BJ (cell line): ENCODE results near the gene GALNT1. TPM values are rescaled to one million over a fixed set of nuclear protein-coding genes. Genes with fewer than 3 reads are reported as not detected.
"Not testable (repeated sequence)": the region's sequence is repeated elsewhere in the genome, so short reads cannot be mapped to it uniquely, and the experiment has no call there.

Source experiments
- CTCF ChIA-PET: fragments of 350-600 bp; formaldehyde crosslinking; extraction: SDS; loops from one replicate; lab custom pipeline; 2021; ENCODE audit warnings: antibody characterized with exemption, inconsistent platforms; lab: Yijun Ruan, JAX
- POLR2A ChIA-PET: fragments of 300-600 bp; sonication (Branson Sonifier 250); formaldehyde crosslinking; extraction: SDS; loops from one replicate; lab custom pipeline; 2021; ENCODE audit warnings: antibody characterized with exemption; lab: Charles Lee
- DNase-seq: peaks from one replicate; pipeline ENCODE4 v3.0.0-alpha.2; 2011; ENCODE audit warnings: low read depth
- H3K27me3 ChIP-seq: 2 replicates; pipeline ENCODE4 v1.6.0; 2011; ENCODE audit warnings: low read length; ENCODE audit not compliant: control insufficient read depth, insufficient read depth
- H3K36me3 ChIP-seq: 2 replicates; pipeline ENCODE4 v1.5.1; 2011; ENCODE audit warnings: low read length; ENCODE audit not compliant: control insufficient read depth, insufficient read depth
- H3K4me3 ChIP-seq: 2 replicates; pipeline ENCODE4 v1.5.1; 2011; ENCODE audit warnings: low read depth, mild to moderate bottlenecking, control low read depth, low read length
- CTCF ChIP-seq: IDR thresholded peaks from 2 replicates; pipeline ENCODE4 v1.5.1; 2011; ENCODE audit warnings: low read depth, mild to moderate bottlenecking, control low read depth, inconsistent platforms, low read length, moderate library complexity; ENCODE audit not compliant: insufficient read depth
- polyA plus RNA-seq: library from polyadenylated mRNA; depleted of rRNA; stranded (reverse); fragments of >200 nt; gene quantifications from 2 replicates; pipeline ENCODE4 v1.2.3, GENCODE V29; 2011

GALNT1 gene
- polyA plus RNA-seq, 1 experiment: 23.3 TPM

- POLR2A ChIA-PET: no interaction called here
- Histone ChIP-seq H3K36me3 (no peaks in the 10 kb centered on the region), H3K27me3 (no peaks in the 10 kb centered on the region), H3K4me3 (no peak overlapping the region)
- DNase-seq: no peak
- CTCF ChIA-PET: interaction anchor here (1.0 to 1.5 kb wide), 2 partner anchors 8 to 10 kb away, joined by 3 read pairs; no protein-coding TSS in a partner anchor
- no peak for TF ChIP-seq CTCF
Observed at GRCh38 chr18:35549564-35549963, 32.0 kb upstream of the GALNT1 start.

GRCh38 chr18:35553300-35553699 lies 28.2 kb upstream of the GALNT1 start:
- ChIA-PET POLR2A (no interaction called here), CTCF (no interaction called here)
- Histone ChIP-seq H3K36me3 (no peaks in the 10 kb centered on the region), H3K4me3 (no peak overlapping the region), H3K27me3 (no peaks in the 10 kb centered on the region)
- no peak for DNase-seq
- no peak for TF ChIP-seq CTCF

GRCh38 chr18:35555538-35555937 lies 26.0 kb upstream of the GALNT1 start:
- POLR2A ChIA-PET, H3K4me3 ChIP-seq, CTCF ChIA-PET, H3K27me3 ChIP-seq, H3K36me3 ChIP-seq, DNase-seq: not testable (repeated sequence)

- H3K27me3 ChIP-seq: no peaks in the 10 kb centered on the region
- H3K36me3 ChIP-seq: no peaks in the 10 kb centered on the region
- H3K4me3 ChIP-seq: no peak overlapping the region
- CTCF ChIA-PET: interaction anchor here (1.0 to 1.3 kb wide), 3 partner anchors 9 to 130 kb away, joined by 3 read pairs; no protein-coding TSS in a partner anchor
- POLR2A ChIA-PET: no interaction called here
- no peak for TF ChIP-seq CTCF
- no peak for DNase-seq
Observed at GRCh38 chr18:35559867-35560266, 21.7 kb upstream of the GALNT1 start.

GRCh38 chr18:35564795-35565453 lies 16.6 kb upstream of the GALNT1 start:
- DNase-seq: no peak
- CTCF ChIA-PET: no interaction called here
- 0 out of 2 replicates have a peak, but pooled peaks cover 1% of the 10 kb centered on the region for H3K27me3 ChIP-seq
- no peak overlapping the region for H3K4me3 ChIP-seq
- no peak for TF ChIP-seq CTCF
- POLR2A ChIA-PET: no interaction called here
- H3K36me3 ChIP-seq: no peaks in the 10 kb centered on the region

GRCh38 chr18:35566019-35566418 lies 15.5 kb upstream of the GALNT1 start:
- no peak for TF ChIP-seq CTCF

More at GRCh38 chr18:35566019-35566418, 15.5 kb upstream of the GALNT1 start:
- Histone ChIP-seq H3K4me3 (no peak overlapping the region), H3K36me3 (no peaks in the 10 kb centered on the region), H3K27me3 (0 out of 2 replicates have a peak, but pooled peaks cover 1% of the 10 kb centered on the region)
- ChIA-PET POLR2A (no interaction called here), CTCF (no interaction called here)
- no peak for DNase-seq
